ENCODE results near the gene ZNF674.

GRCh38 chrX:46576458-46576857 lies 31.2 kb upstream of the ZNF674 start:
- TF ChIP-seq CBX2 (IDR thresholded peaks at IDR 0.05; ENCODE audit: borderline replicate concordance, low read depth) (no peak), CBX8 (IDR thresholded peaks at IDR 0.05) (no peak), MAX (IDR thresholded peaks at IDR 0.05) (no peak), GATA3 (IDR thresholded peaks at IDR 0.05; ENCODE audit: borderline replicate concordance) (no peak), RAD21 (conservative IDR thresholded peaks at IDR 0.05 in 1 of 2, IDR thresholded peaks at IDR 0.05 in 1 of 2) (no peak)
- TF ChIP-seq, protein P1, sequence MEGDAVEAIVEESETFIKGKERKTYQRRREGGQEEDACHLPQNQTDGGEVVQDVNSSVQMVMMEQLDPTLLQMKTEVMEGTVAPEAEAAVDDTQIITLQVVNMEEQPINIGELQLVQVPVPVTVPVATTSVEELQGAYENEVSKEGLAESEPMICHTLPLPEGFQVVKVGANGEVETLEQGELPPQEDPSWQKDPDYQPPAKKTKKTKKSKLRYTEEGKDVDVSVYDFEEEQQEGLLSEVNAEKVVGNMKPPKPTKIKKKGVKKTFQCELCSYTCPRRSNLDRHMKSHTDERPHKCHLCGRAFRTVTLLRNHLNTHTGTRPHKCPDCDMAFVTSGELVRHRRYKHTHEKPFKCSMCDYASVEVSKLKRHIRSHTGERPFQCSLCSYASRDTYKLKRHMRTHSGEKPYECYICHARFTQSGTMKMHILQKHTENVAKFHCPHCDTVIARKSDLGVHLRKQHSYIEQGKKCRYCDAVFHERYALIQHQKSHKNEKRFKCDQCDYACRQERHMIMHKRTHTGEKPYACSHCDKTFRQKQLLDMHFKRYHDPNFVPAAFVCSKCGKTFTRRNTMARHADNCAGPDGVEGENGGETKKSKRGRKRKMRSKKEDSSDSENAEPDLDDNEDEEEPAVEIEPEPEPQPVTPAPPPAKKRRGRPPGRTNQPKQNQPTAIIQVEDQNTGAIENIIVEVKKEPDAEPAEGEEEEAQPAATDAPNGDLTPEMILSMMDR (IDR thresholded peaks at IDR 0.05): no peak
